ENCODE measurements around the gene TUSC2.

The TUSC2 gene

GRCh38 chr3:50300681-50301254 lies 27.3 kb downstream of the TUSC2 start:
- TF ChIP-seq CTCF (IDR thresholded peaks at IDR 0.05): no peak

- no peak for TF ChIP-seq CTCF (IDR thresholded peaks at IDR 0.05)
Observed at GRCh38 chr3:50299929-50300680, 27.9 kb downstream of the TUSC2 start.

GRCh38 chr3:50299638-50299928 lies 28.4 kb downstream of the TUSC2 start:
- TF ChIP-seq CTCF (IDR thresholded peaks at IDR 0.05): no peak

GRCh38 chr3:50298836-50299637 lies 29.0 kb downstream of the TUSC2 start, which contains the start of the genes HYAL3 and NAA80:
Gene HYAL3 (minus strand): TSS chr3:50299405. CDS start chr3:50295602, 3,803 bp downstream.
Gene NAA80 (minus strand): TSS chr3:50299405. CDS start chr3:50297463, 1,942 bp downstream.
- peak; percentile 40; the same call in 1 of the 2 replicates for TF ChIP-seq CTCF (IDR thresholded peaks at IDR 0.05)

GRCh38 chr3:50297896-50298725 lies 29.9 kb downstream of the TUSC2 start:
- no peak for TF ChIP-seq CTCF (IDR thresholded peaks at IDR 0.05)

GRCh38 chr3:50297384-50297775 lies 30.6 kb downstream of the TUSC2 start:
- no peak for TF ChIP-seq CTCF (IDR thresholded peaks at IDR 0.05)
